NB4 (cell line): ENCODE results near the gene STX18.

Source experiments
- DNase-seq: peaks from one replicate; pipeline ENCODE4 v3.0.0; 2010; ENCODE audit warnings: low read depth
- H3K4me3 ChIP-seq: one replicate; pipeline ENCODE4 v1.5.1; 2011; ENCODE audit warnings: mild to moderate bottlenecking, low read depth, low read length, moderate library complexity
- MYC ChIP-seq: IDR thresholded peaks from 2 replicates; pipeline ENCODE4 v1.6.1; 2011; ENCODE audit warnings: low read depth, low read length
- POLR2A ChIP-seq: IDR thresholded peaks from 2 replicates; pipeline ENCODE4 v1.6.1; 2011; ENCODE audit warnings: mild to moderate bottlenecking; ENCODE audit not compliant: insufficient read length; ENCODE audit errors: extremely low read depth
- TF ChIP-seq, protein P1 (sequence below): IDR thresholded peaks from 2 replicates; pipeline ENCODE4 v1.6.1; 2011; ENCODE audit warnings: low read depth, low read length
- TF ChIP-seq, protein P2 (sequence below): IDR thresholded peaks from one replicate; pipeline ENCODE4 v1.5.1; 2012; ENCODE audit warnings: low read depth, low read length

STX18 gene

DNA sequence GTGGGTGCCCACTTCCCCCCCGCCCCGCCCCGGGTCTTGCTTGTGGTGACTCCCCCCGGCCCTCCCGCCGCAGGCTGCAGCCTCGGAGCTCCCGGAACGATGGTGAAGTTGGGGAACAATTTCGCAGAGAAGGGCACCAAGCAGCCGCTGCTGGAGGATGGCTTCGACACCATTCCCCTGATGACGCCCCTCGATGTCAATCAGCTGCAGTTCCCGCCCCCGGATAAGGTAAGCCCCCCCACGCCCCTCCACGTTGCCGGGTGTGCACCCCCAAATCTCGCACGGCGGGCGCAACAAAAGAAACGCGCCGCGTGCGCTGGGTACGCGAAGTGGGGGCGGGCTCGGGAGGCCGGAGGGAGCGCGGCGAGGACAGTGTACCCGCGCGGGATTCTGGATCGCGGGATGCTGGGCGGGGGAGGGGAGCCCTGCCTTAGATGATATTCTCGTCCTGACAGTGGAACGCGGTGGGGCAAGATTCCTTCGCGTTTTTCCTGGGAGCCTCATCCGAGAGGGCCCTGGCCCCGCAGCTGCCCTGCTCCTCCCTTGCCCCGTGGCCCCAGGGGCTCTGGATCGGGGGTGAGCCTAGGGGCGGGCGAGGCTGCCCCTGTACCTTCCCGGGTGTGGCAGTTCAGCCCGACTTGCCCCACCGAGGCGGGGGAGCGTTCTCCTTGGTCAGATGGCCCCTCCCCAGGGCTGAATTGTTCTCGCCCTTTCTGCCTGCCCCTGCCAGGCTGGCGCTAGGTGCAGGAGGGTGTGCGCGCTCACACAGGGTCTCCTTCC lies 154.1 kb downstream of the STX18 start:
- no peak overlapping the region for H3K4me3 ChIP-seq
- TF ChIP-seq, protein P1, sequence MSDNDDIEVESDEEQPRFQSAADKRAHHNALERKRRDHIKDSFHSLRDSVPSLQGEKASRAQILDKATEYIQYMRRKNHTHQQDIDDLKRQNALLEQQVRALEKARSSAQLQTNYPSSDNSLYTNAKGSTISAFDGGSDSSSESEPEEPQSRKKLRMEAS: no peak
- TF ChIP-seq POLR2A: no peak
- no peak for TF ChIP-seq MYC
- TF ChIP-seq, protein P2, sequence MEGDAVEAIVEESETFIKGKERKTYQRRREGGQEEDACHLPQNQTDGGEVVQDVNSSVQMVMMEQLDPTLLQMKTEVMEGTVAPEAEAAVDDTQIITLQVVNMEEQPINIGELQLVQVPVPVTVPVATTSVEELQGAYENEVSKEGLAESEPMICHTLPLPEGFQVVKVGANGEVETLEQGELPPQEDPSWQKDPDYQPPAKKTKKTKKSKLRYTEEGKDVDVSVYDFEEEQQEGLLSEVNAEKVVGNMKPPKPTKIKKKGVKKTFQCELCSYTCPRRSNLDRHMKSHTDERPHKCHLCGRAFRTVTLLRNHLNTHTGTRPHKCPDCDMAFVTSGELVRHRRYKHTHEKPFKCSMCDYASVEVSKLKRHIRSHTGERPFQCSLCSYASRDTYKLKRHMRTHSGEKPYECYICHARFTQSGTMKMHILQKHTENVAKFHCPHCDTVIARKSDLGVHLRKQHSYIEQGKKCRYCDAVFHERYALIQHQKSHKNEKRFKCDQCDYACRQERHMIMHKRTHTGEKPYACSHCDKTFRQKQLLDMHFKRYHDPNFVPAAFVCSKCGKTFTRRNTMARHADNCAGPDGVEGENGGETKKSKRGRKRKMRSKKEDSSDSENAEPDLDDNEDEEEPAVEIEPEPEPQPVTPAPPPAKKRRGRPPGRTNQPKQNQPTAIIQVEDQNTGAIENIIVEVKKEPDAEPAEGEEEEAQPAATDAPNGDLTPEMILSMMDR: no peak
- DNase-seq: no peak

DNA sequence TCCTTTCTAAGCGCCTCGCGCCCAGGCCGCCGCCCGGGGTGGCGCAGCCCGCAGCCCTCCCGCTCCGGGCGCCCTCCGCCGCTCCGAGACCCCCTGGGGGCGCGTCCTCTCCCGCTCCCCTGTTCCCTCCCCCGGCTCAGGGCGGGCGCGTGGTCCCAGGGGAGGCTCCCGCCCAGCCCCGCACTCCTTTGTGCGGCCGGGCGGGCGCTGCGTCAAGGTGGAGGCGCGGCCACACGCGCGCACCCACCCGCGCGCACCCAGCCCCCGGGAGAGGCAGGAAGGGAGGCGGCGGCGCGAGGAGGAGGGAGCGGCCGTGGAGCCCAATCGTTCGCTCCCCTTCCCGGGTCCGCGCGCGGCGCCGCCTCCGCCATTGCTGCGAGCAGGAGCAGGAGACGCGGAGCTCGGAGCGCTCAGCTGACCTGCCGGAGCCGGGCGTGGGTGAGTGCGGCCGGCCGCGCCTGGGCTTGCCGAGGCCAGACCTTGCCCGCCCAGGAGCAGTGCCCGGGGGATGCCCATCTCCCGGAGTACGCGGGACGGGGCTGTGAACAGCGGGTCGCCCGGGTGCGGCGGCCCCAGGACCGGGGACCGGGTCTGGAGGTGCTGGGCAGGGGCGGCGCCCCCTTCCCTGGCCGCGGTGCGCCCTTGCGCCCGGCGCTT lies 155.0 kb downstream of the STX18 start, which contains the start of gene NSG1:
NSG1 (plus strand) TSS at position 367 of the 657 bp plus-strand sequence. CDS start 528 bp downstream, outside the sequence.
- TF ChIP-seq, protein P2: no peak
- TF ChIP-seq, protein P1: no peak
- no peak for TF ChIP-seq POLR2A
- no peak for TF ChIP-seq MYC
- no peak for DNase-seq
- H3K4me3 ChIP-seq: no peak within 1 kb of the TSS

DNA sequence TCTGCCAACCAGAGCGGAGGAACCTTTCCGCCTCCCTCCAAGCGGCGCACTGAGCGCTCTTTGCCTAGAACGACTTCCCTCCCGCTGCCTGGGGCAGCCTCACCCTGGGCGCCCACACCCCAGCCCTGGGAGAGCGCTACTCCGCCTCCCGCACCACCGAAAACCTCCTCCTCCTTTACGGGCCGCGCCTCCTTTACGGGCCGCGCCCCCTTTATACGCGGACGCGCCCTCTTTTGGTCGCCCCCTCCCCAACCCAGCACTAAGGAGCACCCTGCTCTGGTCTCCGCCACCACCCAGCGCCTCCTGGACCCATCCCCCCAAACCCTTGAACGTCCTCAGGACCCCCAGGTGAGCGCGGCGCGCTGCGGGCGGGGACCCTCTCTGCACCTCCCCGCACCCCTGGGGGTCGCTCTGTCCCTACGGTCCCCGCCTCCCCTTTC lies 155.5 kb downstream of the STX18 start:
- TF ChIP-seq, protein P2: no peak
- TF ChIP-seq, protein P1: no peak
- no peak for TF ChIP-seq POLR2A
- no peak for TF ChIP-seq MYC
- no peak overlapping the region for H3K4me3 ChIP-seq
- DNase-seq: no peak

DNA sequence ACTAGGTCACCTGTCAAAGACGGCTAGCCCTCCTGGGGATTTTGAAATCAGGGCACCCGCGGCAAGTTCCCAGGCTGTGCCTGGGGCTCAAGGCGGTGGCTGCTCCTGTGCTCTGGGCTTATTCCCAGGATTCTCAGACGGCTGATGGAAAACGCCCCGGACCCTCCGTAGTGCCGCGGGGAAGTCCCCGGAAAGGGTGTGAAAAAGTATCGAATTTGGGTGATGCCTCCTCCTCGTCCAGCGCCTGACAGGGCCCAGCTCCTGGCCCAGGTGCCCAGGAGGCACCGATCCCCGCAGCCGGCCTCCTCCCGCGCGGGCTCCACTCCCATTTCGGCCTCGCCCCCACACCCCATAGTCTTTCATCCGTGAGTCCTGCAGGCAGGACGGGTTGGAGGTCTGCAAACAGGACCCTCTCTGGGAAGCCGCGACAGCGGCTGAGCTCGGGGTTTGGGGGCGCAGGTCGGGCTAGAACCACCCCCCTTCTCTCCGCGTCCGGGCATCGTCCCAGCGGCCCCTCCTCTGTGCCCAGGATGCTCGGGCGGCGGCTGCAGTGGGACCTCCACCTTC lies 156.0 kb downstream of the STX18 start:
- no peak for DNase-seq
- no peak overlapping the region for H3K4me3 ChIP-seq
- TF ChIP-seq, protein P1: no peak
- TF ChIP-seq MYC (no peak), POLR2A (no peak)
- TF ChIP-seq, protein P2: no peak

DNA sequence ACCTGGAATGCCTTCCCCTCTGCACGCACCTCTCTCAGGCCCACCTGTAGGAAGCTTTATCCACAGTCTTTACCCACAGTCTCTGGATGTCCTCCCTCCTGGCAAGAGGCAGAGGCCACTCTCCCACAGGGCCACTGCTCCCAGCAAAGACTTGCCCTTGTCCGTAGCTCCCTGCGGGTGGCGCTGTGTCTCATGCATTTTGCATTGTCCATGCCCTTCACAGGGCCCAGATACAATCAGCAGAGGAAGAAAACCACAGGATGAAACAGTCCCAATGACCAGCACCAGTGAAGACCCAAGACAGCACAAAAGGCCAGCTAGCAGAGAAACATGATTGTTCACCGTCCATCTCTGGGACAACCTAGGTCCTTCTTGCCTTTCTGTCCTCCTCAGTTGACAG lies 157.0 kb downstream of the STX18 start:
- no peak overlapping the region for H3K4me3 ChIP-seq
- peak; percentile 48 for DNase-seq
- TF ChIP-seq POLR2A (no peak), MYC (no peak)
- TF ChIP-seq, protein P2: peak; percentile 66
- TF ChIP-seq, protein P1: no peak
